Iris pigment epithelial cell (primary cell): Measurements from ENCODE around the gene ABR.
"Not testable (repeated sequence)": the region's sequence is repeated elsewhere in the genome, so short reads cannot be mapped to it uniquely, and the experiment has no call there.

ENCODE experiments used
- DNase-seq: peaks from one replicate; pipeline ENCODE4 v3.0.0-alpha.2; 2011; ENCODE audit warnings: low read depth

The ABR gene

DNA sequence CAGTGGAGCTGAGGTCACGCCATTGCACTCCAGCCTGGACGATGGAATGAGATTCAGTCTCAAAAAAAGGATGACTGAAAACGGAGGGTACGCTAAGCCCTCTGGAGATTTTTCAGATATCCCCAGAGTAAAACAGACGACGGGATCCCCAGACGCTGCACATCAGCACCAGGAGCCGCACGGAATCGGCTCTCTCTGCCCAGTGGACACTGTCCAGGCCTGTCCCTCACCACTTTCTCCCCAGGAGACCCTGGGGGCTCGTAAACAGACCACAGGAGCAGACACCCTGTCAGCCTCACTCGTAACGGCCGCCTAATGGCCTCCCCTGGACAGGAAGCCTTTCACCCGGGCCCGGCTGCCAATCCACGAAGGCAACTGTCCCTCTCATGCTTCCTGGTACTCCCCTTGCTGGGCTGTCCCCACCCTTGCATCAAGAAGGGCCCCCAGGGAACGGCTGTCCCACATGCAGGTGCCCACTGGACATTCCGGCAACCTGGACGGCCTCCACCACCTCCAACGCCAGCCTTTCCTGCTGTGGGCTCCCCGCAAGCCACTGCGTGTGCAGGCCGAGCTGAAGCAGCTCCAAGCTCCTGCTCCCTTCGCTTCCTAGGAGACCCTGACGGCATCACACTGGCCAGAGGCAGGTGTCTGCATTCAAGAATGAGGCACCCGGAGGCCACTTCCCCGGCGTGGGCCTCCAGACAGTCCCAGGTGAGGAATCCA, 108.5 kb downstream of the ABR start:
- no peak for DNase-seq

DNA sequence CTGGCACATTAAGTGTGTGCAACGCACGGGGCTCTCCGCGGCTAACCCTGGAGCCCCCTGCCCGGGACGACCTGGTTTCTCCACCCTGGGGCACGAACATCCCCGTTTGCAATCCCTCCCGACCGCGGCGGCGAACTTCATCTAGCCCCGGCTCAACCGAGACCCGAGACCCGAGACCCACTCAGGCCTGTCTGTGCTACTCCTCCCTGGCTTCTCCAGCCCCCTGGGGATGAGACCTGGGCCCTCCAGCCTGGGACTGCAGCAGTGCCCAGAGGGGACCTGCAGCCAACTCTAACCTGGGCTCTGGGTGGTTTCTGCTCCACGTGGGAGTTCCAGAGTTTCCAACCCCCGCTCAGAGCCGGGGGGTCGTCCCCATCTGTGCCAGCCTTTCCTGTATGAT, 109.4 kb downstream of the ABR start:
- DNase-seq: no peak

DNA sequence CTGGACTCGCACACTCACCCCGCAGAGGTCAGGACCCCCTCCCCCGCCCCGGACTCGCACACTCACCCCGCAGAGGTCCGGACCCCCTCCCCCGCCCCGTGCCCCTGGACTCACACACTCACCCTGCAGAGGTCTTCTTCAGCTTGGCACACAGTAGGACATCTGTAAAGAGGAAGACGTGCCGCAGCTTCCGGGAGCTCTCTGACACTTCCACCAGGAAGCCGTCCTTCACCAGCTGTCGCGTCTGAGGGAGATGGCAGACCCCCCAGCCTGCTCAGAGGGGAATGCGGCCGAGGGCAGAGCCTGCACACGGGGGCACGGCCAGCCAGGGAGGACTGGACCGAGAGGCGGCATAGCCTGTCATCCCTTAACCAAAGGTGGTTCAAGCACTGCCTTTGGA, 109.9 kb downstream of the ABR start:
- no peak for DNase-seq

DNA sequence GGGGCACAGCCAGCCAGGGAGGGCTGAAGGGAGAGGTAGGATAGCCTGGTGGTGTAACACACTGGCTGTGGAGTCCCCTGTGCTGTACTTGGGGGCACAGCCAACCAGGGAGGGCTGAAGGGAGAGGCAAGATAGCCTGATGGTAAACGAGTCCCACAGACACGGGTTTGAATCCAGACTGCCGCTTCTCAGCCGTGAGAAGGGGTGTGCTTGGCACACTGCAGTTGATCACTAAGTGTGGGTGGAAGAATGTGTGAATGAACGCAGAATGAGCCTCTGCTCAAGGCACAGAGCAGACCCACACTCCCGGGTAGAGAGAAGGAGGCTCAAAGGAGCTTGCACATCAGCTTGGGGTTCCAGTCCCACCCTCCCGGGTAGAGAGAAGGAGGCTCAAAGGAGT, 111.4 kb downstream of the ABR start:
- no peak for DNase-seq

DNA sequence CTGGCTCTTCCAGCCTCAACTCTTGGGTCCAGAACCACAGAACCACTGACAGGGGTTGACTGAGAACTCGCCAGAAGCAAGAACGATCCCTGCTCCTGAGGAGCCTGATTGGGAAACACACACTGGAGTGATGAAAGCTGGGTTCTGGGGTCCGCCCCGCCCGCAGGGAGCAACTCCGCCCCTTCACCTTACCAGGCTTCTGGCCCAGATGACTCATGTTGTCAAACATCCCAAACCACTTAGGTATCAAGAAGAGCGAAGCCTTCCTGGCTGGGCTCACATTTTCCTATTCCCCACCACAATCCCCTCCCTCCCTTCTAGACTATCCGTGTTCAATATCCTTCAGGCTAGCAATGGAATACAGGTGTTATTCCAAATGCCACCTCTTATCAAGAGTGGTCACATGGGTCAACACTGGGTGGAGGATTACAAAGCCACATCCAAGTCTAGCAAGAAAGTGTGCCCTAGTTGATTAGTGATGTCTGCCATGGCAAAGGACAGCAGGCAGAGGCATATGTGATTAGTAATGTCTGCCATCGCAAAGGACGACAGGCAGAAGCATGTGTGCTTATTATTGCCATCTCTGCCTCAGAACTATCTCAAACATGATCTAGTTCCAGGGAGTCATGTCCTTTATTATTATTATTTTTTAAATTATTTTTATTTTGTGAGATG, 112.4 kb downstream of the ABR start:
- peak; percentile 66 for DNase-seq

DNA sequence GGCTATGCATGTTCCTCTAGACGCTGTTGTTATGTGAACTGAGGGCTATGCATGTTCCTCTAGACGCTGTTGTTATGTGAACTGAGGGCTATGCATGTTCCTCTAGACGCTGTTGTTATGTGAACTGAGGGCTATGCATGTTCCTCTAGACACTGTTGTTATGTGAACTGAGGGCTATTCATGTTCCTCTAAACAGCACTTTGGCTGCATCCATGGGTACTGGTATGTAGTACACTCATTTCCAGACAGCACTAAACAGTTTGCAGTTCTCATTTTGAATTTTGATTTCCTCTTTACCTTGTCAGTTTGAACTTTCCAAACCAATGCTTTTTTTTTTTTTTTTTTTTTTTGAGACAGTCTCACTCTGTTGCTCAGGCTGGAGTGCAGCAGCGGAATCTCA, 114.4 kb downstream of the ABR start:
- not testable (repeated sequence) for DNase-seq

DNA sequence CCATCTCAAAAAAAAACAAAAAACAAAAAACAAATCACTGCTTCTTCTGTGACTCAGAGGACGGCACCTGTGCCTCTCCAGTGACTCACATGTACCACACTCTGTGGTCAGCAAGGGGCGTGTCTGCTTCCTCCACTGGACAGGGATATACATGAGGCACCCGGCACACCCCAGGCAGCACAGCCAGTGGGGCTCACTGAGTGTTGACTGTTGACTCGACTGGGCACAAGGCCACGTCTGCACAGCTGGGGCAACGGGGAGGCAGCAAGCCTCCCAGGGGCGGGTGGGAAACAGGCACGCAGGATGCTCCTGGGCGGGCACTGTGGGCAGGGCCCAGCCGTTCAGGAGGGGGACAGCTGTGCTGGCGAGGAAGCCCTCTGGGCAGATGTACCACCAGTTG, 118.8 kb downstream of the ABR start:
- peak; percentile 98 for DNase-seq

DNA sequence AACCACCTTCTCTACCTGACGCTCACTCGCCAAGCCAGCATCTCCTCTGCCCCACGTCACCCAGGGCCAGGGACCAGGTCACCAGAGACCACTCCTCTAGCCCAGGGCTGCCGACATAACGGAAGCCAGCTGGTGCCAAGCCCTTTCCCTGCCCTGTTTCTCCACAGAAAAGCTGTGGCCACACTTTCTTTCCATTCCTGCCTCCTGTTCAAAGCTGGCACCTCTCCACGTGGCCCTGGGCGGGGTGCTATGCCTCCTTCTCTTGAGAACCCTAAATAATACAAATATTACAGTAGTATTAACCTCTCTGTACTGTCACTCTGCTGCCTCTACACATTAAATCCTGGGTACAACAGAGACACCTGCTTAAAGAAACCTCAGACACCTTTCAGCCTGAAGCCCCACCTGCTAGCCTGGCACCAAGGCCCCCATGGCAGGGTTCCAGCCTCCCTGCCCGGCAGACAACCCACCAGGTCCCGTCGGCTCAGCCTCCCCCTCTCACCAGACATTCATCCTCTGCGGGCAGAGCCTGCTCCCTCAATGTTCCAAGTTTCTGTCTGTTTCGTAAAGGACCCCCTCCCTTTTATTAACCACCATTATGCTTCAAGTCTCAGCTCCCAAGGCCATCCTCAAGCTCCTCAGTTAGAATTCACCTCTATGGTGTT, 120.5 kb downstream of the ABR start:
- DNase-seq: no peak

DNA sequence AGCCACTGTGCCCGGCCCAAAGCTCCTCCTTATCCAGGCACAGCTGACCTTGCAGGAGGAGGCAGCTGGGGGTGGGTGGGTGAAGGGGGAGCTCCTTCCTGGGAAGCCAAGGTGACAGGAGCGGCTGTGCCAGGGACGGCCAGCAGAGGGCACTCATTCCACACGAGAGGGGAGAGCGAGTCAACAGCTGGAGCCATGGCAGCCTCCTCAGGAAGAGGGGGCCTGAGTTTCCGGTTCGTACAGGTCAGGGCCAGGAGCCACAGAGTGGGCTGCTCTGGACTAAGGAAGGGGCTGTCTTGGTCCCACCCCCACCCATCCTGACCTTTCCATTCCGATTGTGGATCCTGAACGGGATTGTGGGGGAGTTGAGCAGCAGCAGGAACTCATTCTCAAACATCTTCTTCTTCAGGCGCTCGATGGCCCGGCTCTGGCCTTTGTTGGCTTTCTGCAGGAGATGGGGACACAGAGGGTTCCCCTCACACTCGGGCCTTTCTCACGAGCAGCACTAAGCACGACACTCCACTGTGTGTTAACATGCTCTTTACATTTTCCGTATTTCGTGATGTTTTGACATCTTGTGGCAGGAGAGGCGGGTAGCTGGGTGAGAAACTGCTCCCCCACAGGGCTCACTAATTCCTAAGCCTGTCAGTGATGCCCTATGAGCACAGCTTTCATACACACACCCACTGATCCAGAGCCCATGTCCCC, 121.2 kb downstream of the ABR start:
- DNase-seq: peak; percentile 37

DNA sequence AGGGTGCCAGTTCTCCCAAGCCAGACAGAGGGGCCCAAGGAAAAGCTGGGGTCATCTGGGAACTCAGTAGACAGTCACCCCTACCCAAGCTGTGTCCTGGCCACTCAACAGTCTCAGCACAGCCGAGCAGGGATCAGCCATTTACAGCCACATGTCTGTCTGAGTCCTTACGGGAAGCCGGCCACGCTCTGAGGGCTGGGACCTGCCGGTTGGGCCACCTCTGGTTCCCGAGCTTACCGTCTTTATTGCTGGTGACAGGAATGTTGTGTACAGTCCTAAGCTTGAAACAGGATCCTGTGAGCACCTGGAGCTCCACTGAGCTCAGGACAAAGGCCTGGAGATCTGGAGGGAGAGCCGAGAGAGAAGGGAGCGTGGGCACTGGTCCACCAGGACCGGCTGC, 123.0 kb downstream of the ABR start:
- DNase-seq: no peak

DNA sequence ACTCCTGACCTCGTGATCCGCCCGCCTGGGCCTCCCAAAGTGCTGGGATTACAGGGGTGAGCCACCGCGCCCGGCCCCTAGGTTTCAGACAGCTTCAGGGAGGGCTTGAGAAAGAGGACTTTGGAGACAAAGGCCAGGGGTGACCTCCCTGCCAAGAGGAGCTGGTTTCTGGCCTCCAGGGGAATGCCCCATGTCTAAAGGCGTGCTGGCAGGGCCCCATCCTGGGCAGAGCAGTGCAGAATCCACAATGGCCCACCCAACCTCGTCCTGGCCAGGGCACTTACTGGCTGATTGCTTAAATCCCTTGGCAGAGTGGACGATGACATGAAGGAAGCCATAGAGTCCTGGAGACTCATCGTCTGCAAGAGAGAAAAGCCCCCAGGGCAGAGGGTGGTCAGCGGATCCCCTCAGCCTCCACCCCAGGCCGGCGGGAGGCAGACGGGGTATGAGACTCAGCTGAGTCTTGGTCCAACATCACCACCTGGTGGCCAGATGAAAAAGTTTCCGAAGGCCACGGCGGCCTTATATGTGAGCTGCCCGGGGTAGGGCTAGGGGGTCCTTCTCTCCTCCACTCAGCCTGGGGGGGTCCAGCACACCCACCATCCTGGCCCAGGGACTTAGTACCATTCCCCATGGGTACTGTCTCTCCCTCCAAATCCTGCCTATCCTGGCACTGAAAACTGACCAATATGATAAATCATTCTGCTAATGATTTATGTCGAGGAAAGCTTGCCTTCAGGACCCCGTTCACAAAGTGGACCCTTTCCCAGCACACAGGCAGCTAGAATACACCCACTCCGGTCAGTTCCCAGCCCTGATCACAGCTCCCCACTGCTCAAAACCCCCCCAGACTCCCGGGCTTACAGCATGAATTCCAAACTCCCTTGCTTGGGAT, 123.8 kb downstream of the ABR start:
- peak; percentile 59 for DNase-seq

DNA sequence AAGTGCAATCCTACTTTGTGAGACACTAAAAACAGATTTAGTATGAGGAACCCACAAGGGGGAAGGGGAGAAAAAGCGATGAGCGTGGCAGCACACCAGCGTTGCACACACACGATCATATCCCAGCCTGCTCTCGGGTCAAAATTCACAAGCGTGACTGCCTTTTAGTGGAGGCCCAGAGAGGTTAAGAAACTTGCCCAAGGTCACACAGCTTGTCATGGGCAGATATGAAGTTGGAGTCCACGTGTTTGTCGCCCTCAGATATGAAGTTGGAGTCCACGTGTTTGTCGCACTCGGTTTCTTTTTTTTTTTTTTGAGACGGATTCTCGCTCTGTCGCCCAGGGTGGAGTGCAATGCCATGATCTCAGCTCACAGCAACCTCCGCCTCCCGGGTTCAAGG, 124.5 kb downstream of the ABR start:
- no peak for DNase-seq

DNA sequence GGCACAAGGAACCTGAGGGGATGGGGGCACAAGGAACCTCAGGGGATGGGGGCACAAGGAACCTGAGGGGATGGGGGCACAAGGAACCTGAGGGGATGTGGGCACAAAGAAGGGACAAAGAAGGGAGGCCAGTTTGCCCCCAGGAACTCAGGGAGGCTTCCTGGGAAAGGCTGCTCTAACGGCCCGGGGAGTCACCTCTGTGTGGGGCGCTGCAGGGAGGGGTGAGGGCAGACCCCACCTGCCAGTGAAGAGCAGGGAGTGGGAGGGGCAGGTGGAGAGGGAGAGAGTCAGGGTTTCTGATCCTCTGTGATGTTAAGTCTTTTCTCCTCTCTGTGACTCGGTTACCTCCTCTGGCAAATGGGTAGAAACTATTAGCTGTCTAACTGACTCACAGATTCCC, 125.1 kb downstream of the ABR start:
- DNase-seq: no peak

DNA sequence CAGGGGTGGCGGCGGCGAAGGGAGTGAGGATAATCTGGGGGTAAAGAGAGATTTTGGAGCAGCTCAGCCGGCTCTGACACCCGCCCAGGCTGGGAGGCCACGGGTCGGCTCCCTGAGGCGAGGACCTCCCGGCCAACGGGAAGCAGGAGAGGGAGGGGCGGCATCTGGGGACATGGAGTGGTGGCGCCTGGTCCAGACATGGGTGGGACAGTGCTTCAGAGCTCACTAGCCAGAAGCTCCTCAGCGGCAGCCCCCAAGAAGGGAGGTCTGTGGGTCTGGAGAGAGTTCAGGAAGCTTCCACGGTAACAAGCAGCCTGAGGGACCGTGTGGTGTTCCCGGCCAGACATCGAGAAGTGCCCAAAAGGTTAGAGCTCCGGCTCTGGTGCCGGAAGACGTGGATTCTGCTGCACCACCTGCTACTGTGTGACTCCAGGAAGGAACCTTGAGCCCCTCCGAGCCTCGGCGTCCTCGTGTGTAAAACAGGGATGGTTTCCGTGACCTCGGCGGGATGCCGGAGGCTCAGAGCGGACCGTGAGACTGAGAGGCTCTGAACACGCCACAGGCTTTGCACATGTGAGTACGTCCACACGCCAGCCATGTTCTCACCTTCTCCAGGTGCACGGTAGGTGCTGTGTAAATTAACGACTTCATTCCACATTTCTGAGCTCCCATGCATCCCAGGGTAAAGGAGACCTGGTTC, 126.0 kb downstream of the ABR start:
- DNase-seq: no peak

DNA sequence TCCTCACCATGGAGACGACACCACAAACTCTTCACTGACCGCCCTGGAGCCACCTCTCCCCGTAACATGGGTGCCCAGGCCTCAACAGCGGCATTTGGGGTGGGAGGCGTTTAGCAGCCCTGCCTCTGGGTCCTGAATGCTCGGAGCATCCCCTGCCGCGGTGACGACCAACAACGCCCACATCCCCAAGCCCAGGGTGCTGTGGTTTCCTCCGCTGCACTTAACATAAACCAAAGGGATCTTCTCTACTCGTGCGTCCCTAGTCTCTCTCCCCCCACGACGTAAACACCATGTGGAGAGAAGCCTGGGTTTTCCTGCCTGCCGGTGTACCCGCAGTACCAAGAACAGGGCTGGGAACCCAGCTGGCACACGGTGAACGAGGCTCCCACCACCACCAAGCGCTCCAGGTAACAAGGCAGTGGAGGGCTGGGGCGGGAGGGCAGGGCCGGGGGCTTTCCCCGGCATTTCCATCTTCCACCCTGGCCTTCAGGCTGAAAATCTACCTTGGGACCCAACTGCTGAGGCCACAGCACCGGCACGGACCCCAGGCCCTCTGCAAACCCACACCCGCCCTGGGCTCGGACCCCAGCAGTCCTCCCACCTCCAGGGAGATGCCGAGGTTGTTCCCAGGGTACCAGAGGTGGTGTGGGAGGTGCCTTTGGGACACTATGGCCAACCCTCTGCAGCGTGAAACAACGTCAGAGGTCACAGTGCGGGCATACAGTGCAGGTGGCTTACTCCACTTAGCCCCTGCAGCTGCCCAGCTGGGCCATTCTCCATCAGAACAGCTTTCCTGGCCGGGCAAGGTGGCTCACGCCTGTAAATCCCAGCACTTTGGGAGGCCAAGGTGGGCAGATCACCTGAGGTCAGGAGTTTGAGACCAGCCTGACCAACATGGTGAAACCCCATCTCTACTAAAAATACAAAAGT, 128.5 kb downstream of the ABR start:
- DNase-seq: no peak

DNA sequence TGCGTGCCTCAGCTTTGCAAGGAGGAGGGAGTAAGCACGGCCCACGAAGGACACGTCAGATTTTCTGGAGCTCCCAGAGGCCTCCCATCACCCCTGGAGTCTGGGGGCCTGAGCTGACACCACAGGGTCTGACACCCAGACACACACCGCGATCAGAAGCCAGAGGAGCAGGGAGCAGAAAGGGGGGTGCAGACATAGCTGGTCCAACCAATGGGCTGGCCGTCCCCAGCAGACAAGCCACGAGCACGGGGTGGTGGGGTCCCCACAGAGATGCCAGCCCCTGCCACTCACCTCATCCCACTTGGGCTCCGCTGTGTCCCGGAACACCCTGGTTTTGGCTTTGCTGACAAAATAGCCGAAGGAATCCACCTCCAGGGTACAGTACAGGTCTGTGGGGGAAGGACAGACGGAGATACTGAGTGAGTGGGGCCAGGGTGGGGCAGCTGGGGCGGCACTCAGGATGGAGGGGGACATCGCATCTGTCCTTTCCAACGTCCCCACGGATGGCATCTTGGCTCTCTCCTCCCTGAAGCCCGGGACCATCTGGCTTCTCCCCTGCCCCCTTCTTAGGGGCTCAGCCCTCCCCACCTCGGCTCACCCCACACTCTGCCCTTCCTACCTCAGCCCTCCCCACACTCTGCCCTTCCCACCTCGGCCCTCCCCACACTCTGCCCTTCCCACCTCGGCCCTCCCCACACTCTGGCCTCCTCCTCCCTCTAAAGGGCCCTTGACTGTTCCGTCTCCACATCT, 129.4 kb downstream of the ABR start:
- DNase-seq: no peak

DNA sequence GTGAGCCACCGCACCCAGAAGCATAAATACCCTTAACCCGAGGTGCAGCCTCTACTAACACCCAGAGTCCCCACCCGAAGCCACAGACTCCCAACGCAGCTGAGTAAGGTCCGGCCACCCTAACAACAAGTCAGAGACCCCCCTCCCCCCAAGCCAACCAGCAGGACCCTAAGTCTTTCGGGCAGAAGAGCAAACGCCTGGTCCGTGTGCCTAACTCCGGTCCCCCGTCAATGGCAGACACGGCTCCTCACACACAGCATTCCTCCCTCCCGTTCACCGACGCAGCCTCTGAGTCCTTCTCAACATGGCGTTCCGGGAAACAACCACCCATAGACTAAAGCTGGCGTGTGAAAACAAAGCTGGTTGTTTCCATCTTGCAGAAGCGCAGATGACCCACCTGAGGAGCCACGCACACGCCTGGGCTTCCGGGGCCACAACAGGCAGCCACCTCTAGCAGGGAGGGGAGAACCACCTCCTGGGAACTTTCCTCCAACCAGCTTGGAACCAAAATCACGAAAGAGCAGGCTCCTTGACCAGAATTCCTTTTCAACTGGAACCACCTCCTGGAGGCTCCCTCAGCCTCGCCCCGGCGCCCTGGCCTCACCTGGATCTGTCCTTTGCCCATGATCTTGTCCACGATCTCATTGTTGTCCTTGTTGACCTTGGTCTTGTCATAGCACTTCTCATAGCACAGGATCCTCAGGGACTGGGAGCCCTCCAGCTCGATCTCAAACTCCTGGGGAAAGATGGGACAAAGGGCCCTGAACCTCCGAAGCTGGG, 130.1 kb downstream of the ABR start:
- DNase-seq: no peak

DNA sequence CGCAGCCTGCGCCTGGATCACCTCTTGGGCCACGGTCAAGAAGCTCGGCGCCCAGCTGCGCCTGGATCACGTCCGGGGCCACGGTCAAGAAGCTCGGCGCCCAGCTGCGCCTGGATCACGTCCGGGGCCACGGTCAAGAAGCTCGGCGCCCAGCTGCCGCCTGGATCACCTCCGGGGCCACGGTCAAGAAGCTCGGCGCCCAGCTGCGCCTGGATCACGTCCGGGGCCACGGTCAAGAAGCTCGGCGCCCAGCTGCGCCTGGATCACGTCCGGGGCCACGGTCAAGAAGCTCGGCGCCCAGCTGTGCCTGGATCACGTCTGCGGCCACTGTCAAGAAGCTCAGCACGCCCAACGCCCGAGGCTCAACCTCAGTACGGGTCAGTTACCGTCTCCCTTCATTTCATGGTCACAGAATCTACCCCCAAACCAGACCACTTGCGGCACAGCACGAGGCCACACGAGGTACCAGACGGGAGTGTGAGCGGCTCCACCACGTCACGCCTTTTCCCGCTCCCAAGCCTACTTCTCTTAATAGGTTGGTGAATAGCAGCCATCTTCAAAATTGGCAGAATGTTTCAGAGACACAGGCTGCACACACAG, 131.2 kb downstream of the ABR start:
- not testable (repeated sequence) for DNase-seq
